Hepatocyte (in vitro differentiated cells): ENCODE measurements around the gene ZWINT. TPM values are rescaled to one million over a fixed set of nuclear protein-coding genes. Genes with fewer than 3 reads are reported as not detected.

Source experiments
- DNase-seq: peaks from one replicate; pipeline ENCODE4 v3.0.0-alpha.2; 2016; ENCODE audit warnings: low spot score
- H2AFZ ChIP-seq: fragments of 200-600 bp; sonication (generic); 2 replicates; pipeline ENCODE4 v1.6.0; 2016; ENCODE audit warnings: antibody characterized with exemption, mild to moderate bottlenecking
- H3K27ac ChIP-seq: fragments of 200-600 bp; sonication (generic); 2 replicates; pipeline ENCODE4 v1.5.1; 2016; ENCODE audit warnings: mild to moderate bottlenecking
- H3K27me3 ChIP-seq: fragments of 200-600 bp; sonication (generic); 2 replicates; pipeline ENCODE4 v1.6.1; 2016
- H3K36me3 ChIP-seq: fragments of 200-600 bp; sonication (generic); replicated peaks from 2 replicates; pipeline ENCODE4 v1.5.1; 2016; ENCODE audit warnings: low read depth; ENCODE audit not compliant: insufficient read depth
- H3K4me1 ChIP-seq: fragments of 200-600 bp; sonication (generic); 2 replicates; pipeline ENCODE4 v1.5.1; 2016; ENCODE audit warnings: mild to moderate bottlenecking, moderate library complexity; ENCODE audit not compliant: insufficient read depth
- H3K4me2 ChIP-seq: fragments of 200-600 bp; sonication (generic); 2 replicates; pipeline ENCODE4 v1.6.0; 2016
- H3K4me3 ChIP-seq: fragments of 200-600 bp; sonication (generic); 2 replicates; pipeline ENCODE4 v1.5.1; 2016; ENCODE audit warnings: mild to moderate bottlenecking
- H3K79me2 ChIP-seq: fragments of 200-600 bp; sonication (generic); 2 replicates; pipeline ENCODE4 v1.6.0; 2017; ENCODE audit warnings: mild to moderate bottlenecking
- H3K9me2 ChIP-seq: fragments of 200-600 bp; sonication (generic); replicated peaks from 2 replicates; pipeline ENCODE4 v1.6.0; 2017; ENCODE audit warnings: mild to moderate bottlenecking; ENCODE audit not compliant: insufficient read depth
- H3K9me3 ChIP-seq: fragments of 200-600 bp; sonication (generic); 2 replicates; pipeline ENCODE4 v1.5.1; 2016; ENCODE audit warnings: low read depth, mild to moderate bottlenecking
- H4K20me1 ChIP-seq: fragments of 200-600 bp; sonication (generic); 2 replicates; pipeline ENCODE4 v1.6.0; 2016; ENCODE audit warnings: mild to moderate bottlenecking; ENCODE audit not compliant: insufficient read depth, poor library complexity, severe bottlenecking
- CTCF ChIP-seq: fragments of 200-600 bp; sonication (generic); IDR thresholded peaks from 2 replicates; pipeline ENCODE4 v1.5.1; 2016; ENCODE audit warnings: antibody characterized with exemption, mild to moderate bottlenecking; ENCODE audit not compliant: poor library complexity
- EZH2 ChIP-seq: fragments of 200-600 bp; sonication (generic); IDR thresholded peaks from 2 replicates; pipeline ENCODE4 v1.6.1; 2016; ENCODE audit warnings: antibody characterized with exemption, mild to moderate bottlenecking, borderline replicate concordance
- EZH2phosphoT487 ChIP-seq: fragments of 200-600 bp; sonication (generic); IDR thresholded peaks from one replicate; pipeline ENCODE4 v1.6.1; 2018; ENCODE audit warnings: antibody characterized with exemption, mild to moderate bottlenecking, low read depth, moderate library complexity; ENCODE audit not compliant: unreplicated experiment, severe bottlenecking
- WGBS: methylation state at CpG from one replicate; pipeline ENCODE4 v1.1.6; 2016; ENCODE audit warnings: low lambda C conversion rate; ENCODE audit errors: missing lambda C conversion rate; 5-methylcytosine and 5-hydroxymethylcytosine counted together
- polyA plus RNA-seq: library from polyadenylated mRNA; unstranded; fragments of >200 nt; fragmentation: Nextera tagmentation; extraction: Ambion mirVana; gene quantifications from 2 replicates; pipeline ENCODE4 v1.2.1, GENCODE V29; 2016
- total RNA-seq: library from RNA; depleted of rRNA; stranded (reverse); fragments of >200 nt; gene quantifications from 2 replicates; pipeline ENCODE4 v1.2.3, GENCODE V29; 2014

The ZWINT gene
- total RNA-seq (15.3 and 19.4 TPM in 2 replicates), polyA plus RNA-seq (26.3 and 26.5 TPM in 2 replicates)

DNA sequence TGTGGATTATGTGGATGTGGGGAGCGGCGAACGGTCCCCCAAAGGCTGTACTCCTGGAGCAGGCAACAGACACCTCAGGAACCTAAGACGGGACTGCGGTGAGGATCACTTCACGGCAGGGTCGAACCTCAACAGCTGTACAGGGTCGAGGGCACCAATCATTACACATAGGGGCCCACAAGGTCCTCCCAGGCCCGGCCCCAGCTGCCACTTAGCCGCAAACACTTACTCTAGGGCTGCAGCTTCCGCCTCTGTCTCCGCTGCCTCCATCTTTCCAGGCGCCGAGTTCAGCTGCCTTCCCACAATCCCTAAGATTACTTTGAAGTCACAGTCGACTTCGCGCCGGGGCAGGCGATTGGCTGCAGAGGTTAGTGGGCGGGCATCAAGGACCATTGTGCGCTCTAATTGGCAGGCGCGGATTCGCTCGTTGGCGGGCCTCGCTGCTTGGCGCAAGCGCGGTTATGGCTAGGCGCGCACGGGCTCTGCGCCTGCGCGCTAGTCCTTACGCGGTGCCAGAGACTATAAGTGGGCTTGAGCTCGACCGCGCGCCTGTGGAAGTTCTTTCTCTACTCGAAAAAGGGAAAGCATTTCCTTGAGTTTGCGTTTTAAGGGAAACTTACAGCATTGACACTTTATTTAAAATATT lies at the start of gene ZWINT:
ZWINT (minus strand) TSS at position 293 of the 646 bp plus-strand sequence; CDS start at position 270, 23 bp downstream.
- TF ChIP-seq EZH2phosphoT487 (no peak), CTCF (no peak), EZH2 (no peak)
- Histone ChIP-seq H3K9me3 (no peaks in the 10 kb centered on the region), H4K20me1 (no peaks in the 10 kb centered on the region), H3K4me3 (peak within 1 kb of the TSS; percentile 68), H3K79me2 (peaks cover 8% of the 10 kb centered on the region), H2AFZ (peak within 1 kb of the TSS; percentile 95), H3K27ac (peak within 1 kb of the TSS; percentile 70), H3K4me1 (no peaks in the 10 kb centered on the region), H3K27me3 (no peaks in the 10 kb centered on the region), H3K9me2 (no peaks in the 10 kb centered on the region), H3K4me2 (peak within 1 kb of the TSS; percentile 80), H3K36me3 (no peaks in the 10 kb centered on the region)
- WGBS: 1% methylated on average over 44 of the region's 44 CpGs
- DNase-seq: peak; percentile 98

GRCh38 chr10:56383806-56384205 lies 22.7 kb upstream of the ZWINT start:
- no peak overlapping the region for H3K27ac ChIP-seq
- H3K36me3 ChIP-seq: no peaks in the 10 kb centered on the region
- no peaks in the 10 kb centered on the region for H3K9me3 ChIP-seq
- no peak for DNase-seq
- H2AFZ ChIP-seq: no peak overlapping the region
- H3K79me2 ChIP-seq: no peaks in the 10 kb centered on the region
- no peak overlapping the region for H3K4me3 ChIP-seq
- H3K9me2 ChIP-seq: peaks cover 4% of the 10 kb centered on the region
- no peaks in the 10 kb centered on the region for H3K4me1 ChIP-seq
- no peak for TF ChIP-seq CTCF
- no peak for TF ChIP-seq EZH2phosphoT487
- no peak for TF ChIP-seq EZH2
- H4K20me1 ChIP-seq: no peaks in the 10 kb centered on the region
- H3K27me3 ChIP-seq: no peaks in the 10 kb centered on the region
- H3K4me2 ChIP-seq: no peak overlapping the region

DNA sequence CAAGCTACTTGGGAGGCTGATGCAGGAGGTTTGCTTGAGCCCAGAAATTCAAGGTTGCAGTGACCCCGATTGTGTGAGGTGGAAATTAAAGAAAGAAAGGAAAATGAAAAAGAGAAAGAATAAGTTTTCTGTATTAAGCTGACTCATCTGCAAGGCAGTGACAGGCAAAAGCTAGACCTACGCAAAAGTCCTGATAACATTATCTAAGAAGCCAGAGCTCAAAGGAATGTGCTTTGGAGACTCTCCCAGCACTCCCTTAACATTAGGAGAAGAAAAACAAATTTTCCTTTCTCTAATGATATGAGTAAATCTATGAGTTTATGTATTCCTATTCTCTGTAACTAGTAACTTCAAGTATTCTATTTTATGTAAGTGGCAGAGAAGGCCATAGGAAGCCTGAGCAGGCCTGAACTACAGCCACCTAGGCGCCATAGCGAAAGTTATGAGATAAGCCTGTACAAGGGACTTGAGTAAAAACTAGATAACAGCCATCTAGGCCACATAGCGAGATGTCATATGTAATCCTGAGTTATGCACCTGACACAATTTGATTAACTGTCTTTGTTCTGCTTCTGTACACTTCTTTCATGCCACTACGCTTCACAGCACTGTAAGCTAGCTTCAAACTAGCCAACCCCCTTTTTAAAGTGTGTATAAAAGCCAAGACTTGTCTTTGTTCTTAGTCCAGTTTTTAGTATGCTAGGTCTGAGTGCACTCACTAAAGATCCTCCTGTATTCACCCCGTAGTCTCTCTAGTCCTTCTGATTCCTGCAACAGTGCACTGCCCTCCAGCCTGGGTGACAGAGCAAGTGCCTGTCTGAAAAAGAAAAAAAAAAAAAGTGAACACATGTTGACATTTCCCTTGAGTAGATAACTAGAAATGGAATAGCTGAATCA lies 9.4 kb upstream of the ZWINT start:
- H3K4me3 ChIP-seq: no peak overlapping the region
- H3K27me3 ChIP-seq: no peaks in the 10 kb centered on the region
- H3K9me2 ChIP-seq: no peaks in the 10 kb centered on the region
- no peak overlapping the region for H3K4me2 ChIP-seq
- H3K9me3 ChIP-seq: no peaks in the 10 kb centered on the region
- no peak for TF ChIP-seq CTCF
- TF ChIP-seq EZH2: no peak
- TF ChIP-seq EZH2phosphoT487: no peak
- no peaks in the 10 kb centered on the region for H4K20me1 ChIP-seq
- H3K27ac ChIP-seq: no peak overlapping the region
- DNase-seq: peak; percentile 5
- H3K4me1 ChIP-seq: no peaks in the 10 kb centered on the region
- no peaks in the 10 kb centered on the region for H3K79me2 ChIP-seq
- H2AFZ ChIP-seq: no peak overlapping the region
- 85% methylated on average over 7 of the region's 7 CpGs for WGBS
- H3K36me3 ChIP-seq: no peaks in the 10 kb centered on the region
